ENCODE data around the gene MRPS12.
"Not testable (repeated sequence)": the region's sequence is repeated elsewhere in the genome, so short reads cannot be mapped to it uniquely, and the experiment has no call there.

Gene MRPS12

DNA sequence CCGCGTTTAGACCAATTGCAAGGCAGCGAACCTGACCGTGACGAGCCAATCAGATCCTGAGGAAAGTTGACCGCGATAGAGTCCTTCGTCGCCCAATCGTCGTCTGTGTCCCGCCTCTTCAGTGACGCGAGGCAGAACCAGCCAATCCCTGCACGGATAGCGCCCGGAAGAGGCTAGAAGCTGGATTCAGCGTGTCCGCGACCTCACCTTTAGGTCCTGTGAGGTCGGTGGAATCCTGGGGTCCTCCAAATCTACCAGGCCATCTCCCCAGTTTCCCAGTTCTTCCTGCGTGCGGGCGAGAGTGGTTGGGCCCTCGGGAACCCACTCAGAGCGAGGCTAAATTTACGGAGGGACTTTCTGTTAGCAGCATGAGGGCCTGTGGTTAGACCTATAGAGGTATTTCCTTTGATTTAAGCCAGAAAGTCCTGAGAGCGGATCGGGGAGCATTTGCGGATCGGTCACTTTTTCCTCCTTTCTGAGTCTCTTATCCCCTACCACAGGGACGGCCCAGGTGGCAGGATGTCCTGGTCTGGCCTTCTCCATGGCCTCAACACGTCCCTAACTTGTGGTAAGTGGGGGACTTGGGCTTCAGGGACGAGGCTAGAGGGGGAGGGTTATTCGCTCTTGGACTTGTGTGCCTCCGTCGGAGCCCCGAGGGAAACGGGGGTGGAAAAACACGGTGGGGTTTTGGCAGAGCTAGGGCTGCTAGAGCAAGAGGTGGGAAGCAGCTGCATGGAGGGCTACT, at the start of gene MRPS12:
MRPS12 (plus strand) TSS at position 169 of the 745 bp plus-strand sequence; CDS start at position 520, 351 bp downstream.
- DNase-seq, result peak; percentile 99

DNA sequence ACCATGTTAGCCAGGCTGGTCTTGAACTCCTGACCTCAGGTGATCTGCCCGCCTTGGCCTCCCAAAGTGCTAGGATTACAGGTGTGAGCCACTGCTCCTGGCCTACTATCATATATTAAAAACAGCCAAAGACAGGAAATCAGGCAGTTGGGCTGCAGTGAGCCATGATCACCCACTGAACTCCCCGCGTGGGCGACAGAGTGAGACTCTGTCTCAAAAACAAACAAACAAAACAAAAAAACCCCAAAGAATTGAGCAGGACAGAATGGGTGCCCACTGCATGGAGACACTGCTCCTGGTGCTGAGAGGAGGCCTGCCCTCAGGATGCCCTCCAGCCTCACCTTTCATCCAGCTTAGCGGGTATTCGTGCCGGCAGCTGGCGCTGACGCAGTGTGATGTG, 47.5 kb upstream of the MRPS12 start:
- no peak for DNase-seq

DNA sequence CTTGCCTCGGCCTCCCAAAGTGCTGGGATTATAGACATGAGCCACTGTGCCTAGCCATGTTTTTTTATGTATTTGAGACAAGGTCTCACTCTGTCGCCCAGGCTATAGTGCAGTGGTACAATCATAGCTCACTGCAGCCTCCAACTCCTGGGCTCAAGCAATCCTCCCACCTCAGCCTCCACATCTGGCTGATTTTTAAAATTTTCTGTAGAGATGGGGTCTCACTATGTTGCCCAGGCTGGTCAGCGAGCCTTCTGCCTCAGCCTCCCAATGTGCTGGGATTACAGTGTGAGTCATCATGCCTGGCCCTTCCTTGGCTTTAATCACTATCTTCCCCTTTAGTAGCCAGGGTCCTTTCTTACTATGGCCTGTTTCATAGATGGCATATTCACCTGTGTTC, 46.1 kb upstream of the MRPS12 start:
- not testable (repeated sequence) for DNase-seq

DNA sequence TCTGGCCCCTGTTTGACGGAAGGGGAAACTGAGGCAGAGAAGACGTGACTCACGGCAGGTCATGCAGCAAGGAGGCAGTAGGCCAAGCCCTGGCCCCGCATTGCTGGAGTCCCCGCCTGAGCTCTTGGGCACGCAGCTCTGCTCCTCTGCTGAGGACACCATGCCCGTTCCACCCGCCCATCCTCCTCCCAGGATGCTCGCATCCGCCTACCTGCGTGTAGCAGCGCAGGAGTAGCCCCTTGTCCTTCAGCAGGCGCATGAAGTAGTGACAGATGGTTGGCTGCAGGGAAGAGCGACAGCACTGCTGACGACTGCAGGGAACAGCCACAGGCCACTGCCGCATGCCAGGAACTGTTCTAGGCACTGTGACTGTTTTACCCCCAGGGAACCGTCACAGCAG, 41.9 kb upstream of the MRPS12 start:
- DNase-seq, result no peak

DNA sequence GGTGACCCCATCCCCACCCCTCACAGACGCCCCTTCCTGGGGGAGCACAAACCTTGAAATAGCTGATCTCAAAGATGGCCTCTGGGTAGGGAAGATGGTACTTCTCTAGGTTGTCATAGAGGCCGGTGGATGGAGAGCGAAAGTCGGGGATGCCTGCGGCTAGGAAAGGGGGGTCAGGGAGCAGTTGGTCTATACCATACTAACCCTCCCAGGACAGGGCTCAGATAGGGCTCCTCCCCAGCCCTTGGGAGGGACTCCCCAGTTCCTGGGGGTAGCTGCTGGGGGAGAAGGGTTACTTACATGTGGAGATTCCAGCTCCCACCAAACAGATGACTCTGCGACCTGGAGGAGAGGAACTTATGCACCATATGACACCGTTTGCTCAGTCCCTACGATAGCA, 40.9 kb upstream of the MRPS12 start:
- no peak for DNase-seq

DNA sequence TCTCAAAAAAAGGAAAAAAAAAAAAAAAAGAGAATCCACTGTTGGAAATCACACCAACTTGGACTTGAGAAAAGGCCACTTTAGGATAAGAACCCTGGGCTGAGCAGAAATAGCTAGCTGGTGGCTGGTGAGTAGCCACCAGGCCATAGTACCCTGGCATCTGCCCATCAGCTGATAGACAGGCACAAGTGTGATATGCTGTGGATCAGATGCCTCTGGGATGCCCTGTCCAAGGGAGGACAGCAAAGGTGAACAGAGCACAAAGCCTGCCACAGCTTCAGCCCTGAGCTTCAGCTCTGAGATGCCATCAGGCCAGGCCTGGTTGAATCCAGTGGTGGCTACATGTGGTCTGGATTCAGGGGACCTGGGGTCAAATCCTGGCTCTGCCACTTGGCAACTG, 40.1 kb upstream of the MRPS12 start:
- no peak for DNase-seq

DNA sequence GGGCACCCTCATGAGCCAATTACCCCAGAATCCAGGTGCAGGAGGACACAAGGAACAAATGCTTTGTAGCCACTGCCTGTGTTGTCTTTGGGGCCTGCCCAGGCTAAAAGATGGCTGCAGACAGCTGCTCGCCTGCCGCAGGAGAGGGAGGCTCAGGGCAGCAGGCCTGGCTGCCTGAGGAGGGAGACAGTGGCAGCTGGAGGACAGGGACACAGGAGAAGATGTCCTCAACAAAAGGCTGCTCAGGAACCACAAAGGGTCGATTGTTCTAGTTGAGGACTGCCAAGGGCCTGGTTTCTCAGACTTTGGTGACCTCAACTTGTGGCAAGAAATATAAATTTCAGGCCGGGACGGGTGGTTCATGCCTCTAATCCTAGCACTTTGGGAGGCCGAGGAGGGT, 39.0 kb upstream of the MRPS12 start:
- no peak for DNase-seq

DNA sequence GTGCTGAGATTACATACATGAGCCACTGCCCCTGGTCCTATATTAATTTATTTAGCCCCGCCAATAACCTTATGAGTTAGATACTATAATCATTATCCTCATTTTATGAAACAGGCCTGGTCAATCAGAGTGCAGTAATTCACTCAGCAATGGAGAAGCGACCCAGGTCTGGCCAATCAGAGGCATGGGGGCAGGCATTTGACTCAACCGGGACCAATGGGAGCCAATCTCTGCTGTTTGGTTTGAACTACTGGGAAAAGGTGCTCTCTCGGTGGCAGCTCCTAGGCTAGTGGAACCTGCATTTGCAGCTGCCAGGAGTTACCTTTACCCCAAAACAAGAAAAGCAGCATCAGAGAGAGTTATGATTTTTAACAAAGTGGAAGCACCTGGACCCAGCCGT, 37.9 kb upstream of the MRPS12 start:
- no peak for DNase-seq

DNA sequence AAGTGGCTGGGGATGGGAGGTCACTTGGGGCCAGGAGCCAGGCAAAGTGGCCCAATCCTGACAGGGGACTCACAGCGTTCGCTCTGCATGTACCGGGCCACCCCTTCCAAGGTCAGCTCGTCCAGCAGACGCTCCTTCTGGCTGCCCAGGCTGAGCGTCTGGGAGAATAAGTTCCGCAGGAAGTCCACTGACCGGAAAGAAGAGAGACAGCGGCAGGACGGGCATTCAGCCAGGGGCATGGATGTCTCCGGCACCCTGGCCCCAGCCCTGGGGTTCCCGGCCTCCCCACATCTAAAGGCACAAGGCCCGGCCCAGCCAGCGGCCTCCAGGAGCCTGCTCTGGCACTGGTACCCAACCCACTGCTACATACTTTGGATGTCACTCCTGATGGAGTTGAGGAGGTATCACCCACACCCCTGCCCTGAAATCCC, 37.4 kb upstream of the MRPS12 start:
- no peak for DNase-seq

DNA sequence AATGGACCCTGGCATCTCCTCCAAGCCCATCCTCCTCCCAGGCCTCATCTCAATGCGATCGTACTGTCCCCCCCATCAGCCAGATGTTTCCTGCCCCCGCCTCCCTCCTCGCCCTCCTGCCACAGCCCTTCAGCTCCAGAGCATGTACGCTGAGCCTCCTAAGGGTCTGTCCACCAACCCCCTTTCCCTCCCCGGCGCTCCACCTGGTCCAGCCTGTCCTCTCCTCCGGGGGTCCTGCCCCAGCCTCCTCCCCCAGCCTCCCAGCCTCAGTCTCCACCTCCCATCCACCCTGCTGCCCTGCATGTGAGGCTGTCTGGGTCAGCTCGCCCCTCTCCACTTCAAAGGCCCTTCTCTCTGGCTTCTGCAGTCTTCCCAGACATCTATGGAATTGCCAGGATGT, 35.8 kb upstream of the MRPS12 start:
- DNase-seq, result no peak

DNA sequence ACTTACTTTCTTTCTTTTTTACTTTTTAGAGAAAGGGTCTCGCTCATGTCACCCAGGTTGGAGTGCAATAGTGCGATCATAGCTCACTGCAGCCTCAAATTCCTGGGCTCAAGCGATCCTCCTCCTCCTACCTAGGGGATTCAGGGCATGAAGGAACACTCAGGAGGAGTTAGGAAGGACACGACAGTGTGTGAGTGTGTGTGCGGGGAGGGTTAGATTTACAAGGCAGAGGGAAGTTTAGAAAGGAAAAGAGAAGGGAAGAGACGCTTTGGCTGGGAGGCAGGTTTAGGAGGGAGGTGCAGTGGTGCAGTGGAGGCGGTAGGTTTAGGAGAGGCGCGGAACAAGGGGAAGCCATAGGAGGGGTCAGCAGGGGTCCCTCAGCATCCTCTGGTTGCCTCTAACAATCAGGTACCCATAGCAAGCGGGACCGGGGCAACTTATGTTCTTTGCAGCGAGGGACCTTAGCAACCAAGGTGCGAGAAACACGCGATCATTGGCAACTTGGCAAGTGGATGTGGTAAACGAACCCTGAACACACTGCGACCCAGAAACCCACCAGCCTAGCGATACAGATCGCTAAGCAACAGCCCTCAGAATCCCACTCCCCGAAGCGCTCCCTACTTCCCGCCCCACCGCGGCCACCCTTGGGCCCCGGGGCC, 31.8 kb upstream of the MRPS12 start:
- DNase-seq, result no peak

DNA sequence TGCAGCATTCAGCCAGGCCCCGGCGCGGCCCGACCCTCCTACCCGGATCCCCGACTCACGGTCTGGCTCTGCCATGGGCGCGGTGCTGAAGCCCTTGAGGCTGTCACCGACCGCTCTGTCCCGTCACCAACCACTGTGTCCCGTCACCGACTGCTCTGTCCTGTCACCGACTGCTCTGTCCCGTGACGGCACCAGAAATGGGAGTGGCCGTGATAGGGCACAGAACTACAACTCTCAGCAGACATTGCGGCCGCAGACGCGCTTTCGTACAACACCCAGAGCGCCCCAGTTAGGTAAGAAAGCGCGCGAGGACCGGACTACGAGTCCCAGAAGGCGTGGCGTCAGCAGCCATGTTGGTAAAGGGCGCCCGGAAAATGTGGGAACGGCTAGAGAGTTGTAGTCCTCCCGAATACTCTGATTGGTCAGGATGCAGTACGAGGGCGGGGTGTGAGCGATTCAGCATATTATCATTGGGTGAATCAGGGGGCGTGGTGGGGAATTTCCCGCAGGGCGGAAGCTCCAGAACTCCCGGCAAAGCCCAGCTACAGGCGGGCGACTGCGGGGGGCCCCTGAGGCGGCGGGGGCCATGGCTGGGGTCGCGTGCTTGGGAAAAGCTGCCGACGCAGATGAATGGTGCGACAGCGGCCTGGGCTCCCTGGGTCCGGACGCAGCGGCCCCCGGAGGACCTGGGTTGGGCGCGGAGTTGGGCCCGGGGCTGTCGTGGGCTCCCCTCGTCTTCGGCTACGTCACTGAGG, 31.1 kb upstream of the MRPS12 start, which contains the start of the genes NFKBIB and SIRT2:
NFKBIB (plus strand) TSS at position 523 of the 755 bp plus-strand sequence; CDS start at position 587, 64 bp downstream.
SIRT2 (minus strand) TSS at position 172 of the 755 bp plus-strand sequence; CDS start at position 75, 97 bp downstream.
- DNase-seq, result peak; percentile 100

DNA sequence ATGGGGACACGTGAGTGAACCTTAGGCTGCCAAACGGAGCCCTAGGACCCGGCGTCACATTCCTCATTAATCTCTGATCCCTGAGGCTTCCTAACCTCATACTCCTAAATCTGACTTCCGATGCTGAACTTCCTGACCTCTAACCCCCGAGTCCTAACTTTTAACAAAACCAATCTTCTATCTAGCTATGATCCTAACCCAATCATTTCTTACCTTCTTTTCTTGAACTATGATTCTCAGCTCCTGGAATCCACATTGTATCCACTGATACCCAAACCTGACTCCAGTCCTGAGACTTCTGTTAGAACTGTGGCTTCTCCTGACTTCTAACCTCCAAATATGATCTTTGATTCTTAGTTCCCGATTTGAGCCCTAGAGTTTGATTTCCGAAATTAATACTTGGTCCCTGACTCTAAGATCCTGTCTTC, 30.5 kb upstream of the MRPS12 start:
- DNase-seq, result no peak

DNA sequence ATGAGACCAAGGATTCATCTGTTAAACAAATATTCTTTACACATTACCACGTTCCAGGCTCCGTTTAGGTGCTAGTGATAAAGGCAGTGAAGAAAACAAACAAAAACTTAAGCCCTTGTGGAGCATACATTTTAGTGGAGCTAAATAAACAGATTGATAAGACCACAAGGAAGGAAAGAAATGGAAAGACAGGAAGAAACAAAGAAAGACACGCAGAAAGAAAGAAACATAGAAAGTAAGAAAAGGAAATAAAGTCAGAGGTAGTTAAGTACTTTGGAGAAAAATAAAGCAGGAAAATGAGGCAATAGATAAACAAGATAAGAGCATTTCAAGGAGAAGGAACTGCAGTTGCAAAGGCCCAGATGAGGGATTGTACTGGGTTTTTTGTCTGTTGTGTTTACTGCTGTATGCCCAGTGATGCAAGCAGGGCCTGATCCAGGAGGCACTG, 30.0 kb upstream of the MRPS12 start:
- DNase-seq, result no peak

DNA sequence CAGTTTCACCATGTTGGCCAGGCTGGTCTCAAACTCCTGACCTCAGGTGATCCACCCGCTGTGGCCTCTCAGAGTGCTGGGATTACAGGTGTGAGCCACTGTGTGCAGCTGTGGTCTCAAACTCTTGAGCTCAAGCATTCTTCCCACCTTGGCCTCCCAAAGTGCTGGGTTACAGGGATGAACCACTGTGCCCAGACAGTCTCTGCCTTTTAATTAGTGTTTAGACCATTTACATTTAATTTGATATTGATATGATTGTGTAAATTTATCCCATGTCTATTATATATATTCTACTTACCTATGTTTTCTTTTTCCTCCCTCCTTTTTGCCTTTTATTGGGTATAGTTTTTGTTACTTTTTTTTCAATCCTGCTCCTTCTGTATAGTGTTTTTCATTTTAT, 29.1 kb upstream of the MRPS12 start:
- DNase-seq, result no peak

DNA sequence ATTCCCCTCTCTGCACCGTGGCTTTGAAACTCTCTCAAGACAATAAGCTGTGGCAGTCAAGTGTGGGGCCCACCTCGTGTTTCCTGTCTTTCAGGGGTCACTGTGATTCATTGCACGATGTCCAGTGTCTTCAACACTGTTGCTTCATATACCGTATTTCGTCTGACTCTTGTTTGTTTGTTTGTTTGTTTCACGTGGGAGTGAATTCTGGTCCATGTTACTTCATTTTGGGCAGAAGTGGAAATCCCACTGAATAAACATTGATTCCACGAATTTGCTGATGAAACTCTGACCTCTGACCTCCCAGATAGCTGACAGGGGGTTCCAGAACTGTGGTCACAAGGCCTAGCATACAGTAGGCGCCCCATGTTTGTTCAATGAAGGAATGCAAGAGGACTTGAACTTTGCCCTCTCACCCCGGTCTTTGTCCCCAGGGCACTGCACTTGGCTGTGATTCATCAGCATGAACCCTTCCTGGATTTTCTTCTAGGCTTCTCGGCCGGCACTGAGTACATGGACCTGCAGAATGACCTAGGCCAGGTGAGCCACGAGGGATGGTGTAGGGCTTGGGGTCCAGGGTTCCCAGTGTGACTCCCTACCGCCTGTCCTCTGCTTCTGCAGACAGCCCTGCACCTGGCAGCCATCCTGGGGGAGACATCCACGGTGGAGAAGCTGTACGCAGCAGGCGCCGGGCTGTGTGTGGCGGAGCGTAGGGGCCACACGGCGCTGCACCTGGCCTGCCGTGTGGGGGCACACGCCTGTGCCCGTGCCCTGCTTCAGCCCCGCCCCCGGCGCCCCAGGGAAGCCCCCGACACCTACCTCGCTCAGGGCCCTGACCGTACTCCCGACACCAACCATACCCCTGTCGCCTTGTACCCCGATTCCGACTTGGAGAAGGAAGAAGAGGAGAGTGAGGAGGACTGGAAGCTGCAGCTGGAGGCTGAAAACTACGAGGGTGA, 25.9 kb upstream of the MRPS12 start:
- no peak for DNase-seq

DNA sequence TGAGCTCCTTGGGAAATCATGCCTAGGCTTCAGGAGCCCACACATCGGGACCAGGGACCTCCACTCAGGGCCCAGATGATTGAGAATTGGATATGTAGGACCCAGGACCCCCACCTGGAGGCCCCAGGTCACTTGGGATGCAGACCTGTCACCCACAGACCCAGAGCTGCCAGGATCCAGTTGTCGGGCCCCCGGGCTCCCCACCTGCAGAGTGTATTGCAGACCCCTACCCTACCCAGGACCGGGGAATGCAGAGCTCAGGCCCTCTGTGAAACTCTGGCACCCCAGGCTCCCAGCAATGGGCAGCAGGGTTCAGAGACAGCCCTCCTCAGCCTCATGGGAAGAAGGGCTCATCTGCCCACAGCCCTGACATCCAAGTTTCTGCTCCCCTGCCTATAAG, 25.1 kb upstream of the MRPS12 start:
- DNase-seq, result no peak

DNA sequence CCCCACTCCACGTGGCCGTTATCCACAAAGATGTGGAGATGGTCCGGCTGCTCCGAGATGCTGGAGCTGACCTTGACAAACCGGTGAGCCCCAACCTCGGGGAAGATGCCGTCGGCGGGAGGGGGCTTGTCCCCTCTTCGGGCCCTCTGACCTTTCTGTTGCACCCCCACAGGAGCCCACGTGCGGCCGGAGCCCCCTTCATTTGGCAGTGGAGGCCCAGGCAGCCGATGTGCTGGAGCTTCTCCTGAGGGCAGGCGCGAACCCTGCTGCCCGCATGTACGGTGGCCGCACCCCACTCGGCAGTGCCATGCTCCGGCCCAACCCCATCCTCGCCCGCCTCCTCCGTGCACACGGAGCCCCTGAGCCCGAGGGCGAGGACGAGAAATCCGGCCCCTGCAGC, 23.5 kb upstream of the MRPS12 start:
- DNase-seq, result no peak

DNA sequence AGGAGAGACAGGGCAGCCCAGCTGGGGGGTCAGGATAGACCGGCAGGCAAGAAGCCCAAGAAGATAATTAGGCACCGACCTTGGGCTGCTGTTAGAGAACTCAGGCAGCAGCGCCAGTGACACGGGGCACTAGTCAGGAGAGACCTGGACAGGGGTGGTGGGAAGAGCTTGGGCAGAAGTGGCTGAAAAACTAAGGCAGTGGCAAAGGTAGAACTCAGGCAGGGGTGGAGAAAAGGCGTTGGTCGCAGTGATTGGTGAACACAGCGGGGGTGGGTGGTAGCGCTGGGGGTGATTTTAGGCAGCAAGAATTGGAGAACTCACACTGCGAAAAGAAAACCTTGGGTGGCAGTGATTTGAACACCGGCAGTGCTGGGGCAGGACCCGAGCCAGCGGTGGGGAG, 23.1 kb upstream of the MRPS12 start:
- no peak for DNase-seq

DNA sequence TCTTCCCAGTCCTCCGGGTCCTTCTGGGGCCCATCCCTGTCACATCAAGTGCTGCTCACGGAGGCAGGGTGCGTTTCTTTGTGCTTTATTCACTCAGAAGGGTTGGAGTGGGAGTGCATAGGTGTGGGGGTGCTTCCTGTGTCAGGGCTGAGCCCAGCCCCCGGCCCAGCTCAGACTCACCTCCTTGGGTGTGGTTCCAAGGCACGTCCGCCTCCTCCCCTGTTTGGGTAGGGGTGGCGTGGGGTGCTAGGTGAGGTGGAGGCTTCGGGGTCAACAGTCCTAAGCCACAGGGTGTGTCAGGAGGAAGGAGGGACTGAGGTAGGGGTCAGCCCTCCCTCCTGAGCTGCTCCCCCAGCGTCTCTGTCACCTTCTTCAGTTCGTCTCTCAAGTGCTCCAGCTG, 21.8 kb upstream of the MRPS12 start:
- no peak for DNase-seq

DNA sequence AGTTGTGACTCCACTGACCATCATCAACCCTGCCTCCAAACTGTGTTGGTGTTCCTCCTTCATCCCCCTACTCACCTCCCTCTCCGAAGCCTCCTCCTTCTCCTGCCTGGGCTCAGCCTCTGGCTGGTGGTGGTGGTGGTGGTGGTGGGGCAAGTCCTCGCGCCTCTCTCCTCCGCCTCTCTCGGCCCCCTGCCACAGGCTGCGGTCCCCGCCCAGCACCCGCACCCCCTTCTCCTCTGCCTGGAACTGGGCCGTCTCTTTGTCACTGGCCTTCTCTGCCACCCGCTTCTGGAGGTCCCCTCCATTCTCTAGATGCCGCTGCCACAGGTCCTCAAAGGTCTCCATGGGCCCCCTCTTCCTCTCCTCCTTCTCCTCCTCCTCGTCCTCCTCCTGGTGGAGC, 20.3 kb upstream of the MRPS12 start:
- no peak for DNase-seq

DNA sequence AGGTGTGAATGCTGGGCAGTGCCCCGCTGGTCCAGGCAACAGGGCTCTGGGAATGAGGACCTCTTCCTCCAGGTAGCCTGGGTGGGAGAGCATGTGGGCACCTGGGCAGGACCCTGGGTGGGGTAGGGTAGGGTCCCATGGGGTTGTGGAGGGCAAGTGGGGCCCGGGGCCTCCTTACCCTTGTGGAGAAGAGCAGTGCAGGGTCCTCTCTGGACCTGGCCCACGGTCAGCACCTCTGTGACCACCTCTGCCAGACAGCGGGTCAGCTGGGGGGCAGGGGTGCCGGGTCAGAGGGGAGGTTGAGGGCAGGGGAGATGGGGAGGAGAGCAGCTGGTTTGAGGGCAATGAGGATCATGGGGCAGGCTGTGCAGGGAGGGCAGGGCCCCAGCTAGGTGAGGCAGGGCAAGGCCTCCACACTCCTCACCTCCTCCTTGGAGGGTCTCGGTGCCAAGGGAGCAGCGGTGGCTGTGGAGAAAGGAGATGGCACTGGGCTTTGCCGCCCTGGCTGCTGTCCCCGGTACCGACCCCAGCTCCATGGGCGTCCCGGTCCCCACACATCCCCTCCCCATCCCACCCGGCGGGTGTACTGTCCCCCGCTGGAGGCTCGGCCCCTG, 19.2 kb upstream of the MRPS12 start:
- no peak for DNase-seq

All from CD4-positive, alpha-beta T cell treated with Interleukin-21 for 1 hour (primary cell).